ENCODE results near the gene ATP5F1D. TPM values are rescaled to one million over a fixed set of nuclear protein-coding genes. Genes with fewer than 3 reads are reported as not detected.

The ATP5F1D gene
- total RNA-seq, 2 experiments from 2014 or later, result 209 to 222 TPM

DNA sequence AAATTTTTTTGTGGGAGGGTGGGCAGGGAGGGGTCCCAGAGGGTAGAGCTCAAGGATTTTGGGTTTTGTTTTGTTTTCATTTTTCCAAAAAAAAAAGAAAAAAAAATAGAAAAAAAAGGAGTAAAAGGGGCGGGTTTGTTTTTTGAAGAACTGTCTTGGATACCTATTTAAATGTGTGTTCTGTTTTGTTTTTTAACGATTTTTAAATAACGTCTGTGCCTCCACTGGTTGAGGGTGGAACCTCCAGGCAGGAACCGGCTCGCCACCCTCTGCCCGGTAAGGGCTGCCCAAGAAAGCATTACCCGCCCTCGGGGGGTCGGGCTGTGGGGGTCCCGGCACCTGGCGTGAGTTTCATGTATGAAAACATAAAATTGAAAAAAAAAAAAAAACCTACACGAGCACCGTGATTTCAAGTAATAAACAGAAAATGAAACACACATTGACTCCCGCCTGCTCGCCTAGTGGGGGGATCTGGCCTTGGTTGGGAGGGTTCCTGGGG, 17.2 kb downstream of the ATP5F1D start:
- no peaks in the 10 kb centered on the region for H3K9me3 Mint-ChIP-seq (ENCODE audit: insufficient read depth)
- ChIA-PET POLR2A (interaction anchor here (0.6 to 6.9 kb wide), 6 partner anchors 10 to 1772 kb away, joined by 3 to 73 read pairs (median 4); partner anchors contain the start of genes CIRBP and FAM174C), CTCF (interaction anchor here (0.9 to 2.0 kb wide), 2 partner anchors 14 to 21 kb away, joined by 3 to 14 read pairs; no protein-coding TSS in a partner anchor)
- peaks cover 58% of the 10 kb centered on the region for H3K36me3 Mint-ChIP-seq (ENCODE audit: low read depth)
- H3K4me3 Mint-ChIP-seq, result peak overlapping the region; percentile 97
- no peak for ATAC-seq
- peaks cover 65% of the 10 kb centered on the region for H3K4me1 Mint-ChIP-seq (ENCODE audit: low read depth)
- no peaks in the 10 kb centered on the region for H3K27me3 Mint-ChIP-seq (ENCODE audit: low read depth)
- peak overlapping the region; percentile 92 for H3K27ac Mint-ChIP-seq
- no peak for DNase-seq

DNA sequence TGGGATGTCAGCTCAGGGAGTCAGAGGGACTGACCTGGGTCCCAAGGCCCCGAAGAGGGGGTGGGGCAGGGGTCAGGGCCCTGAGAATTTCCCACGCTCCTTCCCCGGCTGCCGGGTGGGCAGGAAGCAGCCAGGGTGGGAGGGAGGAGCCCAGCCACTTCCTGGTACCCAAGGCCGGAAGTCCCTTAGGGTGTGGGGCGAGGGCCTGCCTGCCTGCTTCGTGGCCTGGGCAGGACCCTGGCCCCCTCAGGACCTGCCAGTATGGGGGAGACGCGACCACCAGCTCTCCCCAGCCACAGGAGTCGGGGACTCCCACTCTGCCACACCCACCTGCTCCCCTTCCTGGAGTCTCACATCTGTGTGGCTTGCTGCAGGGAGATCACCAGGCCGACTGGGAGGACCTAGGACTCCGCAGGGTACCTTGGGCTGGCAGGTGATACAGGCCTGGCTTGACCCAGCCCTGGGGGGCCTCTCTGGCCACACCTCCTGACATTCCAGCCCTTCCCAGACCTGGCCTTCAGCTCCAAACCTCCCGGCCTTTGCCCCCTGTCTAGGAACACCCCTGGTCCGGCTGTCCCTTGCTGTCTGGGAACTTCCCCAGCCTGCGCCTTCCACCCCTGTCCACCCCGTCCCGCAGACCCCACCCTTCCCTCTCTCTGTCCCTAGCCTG, 17.8 kb downstream of the ATP5F1D start:
- Mint-ChIP-seq H3K4me3 (peak overlapping the region; percentile 97), H3K9me3 (ENCODE audit: insufficient read depth) (no peaks in the 10 kb centered on the region), H3K4me1 (ENCODE audit: low read depth) (peaks cover 68% of the 10 kb centered on the region), H3K27me3 (ENCODE audit: low read depth) (no peaks in the 10 kb centered on the region), H3K36me3 (ENCODE audit: low read depth) (peaks cover 57% of the 10 kb centered on the region), H3K27ac (peak overlapping the region; percentile 92)
- ATAC-seq, result peak; percentile 40
- ChIA-PET POLR2A (interaction anchor here (0.8 to 6.9 kb wide), 7 partner anchors 9 to 187 kb away, joined by 3 to 73 read pairs (median 3); partner anchors contain the start of genes CIRBP and FAM174C), CTCF (interaction anchor here (0.8 to 2.0 kb wide), 3 partner anchors 9 to 20 kb away, joined by 3 to 14 read pairs (median 3); no protein-coding TSS in a partner anchor)
- DNase-seq, result peak; percentile 84

DNA sequence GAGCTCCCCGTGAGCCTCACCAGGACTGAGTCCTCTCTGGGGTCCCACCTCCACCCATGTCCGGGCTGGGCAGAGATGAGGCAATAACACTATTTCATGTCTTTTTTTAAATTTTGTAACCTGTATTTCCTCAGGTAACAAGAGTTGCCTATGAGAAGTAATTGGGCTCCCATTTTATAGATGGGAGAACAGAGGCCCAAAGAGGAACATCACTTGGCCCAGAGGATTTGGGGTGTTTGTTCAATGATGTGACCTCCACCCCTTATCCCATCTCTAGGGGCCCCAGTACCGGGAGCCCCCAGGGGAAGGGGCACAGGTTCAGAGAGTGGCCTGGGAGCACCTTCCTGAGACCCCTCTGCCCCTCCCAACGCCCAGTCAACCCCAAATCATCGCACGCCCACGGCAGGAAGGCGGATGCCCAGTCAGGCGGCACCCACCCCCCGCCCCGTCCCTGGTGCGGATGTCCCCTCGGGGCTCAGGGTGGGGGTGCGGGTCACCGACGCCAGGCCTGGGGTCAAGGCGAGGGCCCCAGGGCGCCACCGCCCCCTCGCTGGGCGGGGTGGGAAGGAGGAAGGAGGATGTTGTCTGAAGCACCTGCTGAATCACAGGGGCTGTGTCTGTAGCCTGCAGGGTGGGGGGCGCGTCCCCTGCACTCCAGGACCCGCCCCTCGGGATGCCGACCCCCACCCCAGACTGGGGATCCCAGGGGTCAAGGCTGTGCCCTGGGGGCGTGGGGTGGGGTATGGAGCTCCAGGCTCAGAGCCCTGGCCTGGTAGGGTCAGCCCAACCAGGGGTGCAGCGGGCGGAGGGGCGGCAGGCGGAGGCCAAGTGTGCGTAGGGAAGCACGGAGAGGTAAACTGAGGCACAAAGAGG, 18.6 kb downstream of the ATP5F1D start:
- peak; percentile 13 for ATAC-seq
- ChIA-PET CTCF (interaction anchor here (0.8 to 2.0 kb wide), 2 partner anchors 8 to 16 kb away, joined by 3 to 14 read pairs; no protein-coding TSS in a partner anchor), POLR2A (interaction anchor here (0.8 to 6.9 kb wide), 8 partner anchors 7 to 148 kb away, joined by 3 to 73 read pairs (median 5); partner anchors contain the start of genes CIRBP and FAM174C)
- Mint-ChIP-seq H3K4me3 (peak overlapping the region; percentile 97), H3K27ac (peak overlapping the region; percentile 92), H3K4me1 (ENCODE audit: low read depth) (peaks cover 68% of the 10 kb centered on the region), H3K27me3 (ENCODE audit: low read depth) (no peaks in the 10 kb centered on the region), H3K36me3 (ENCODE audit: low read depth) (peaks cover 54% of the 10 kb centered on the region), H3K9me3 (ENCODE audit: insufficient read depth) (no peaks in the 10 kb centered on the region)
- peak; percentile 69 for DNase-seq

DNA sequence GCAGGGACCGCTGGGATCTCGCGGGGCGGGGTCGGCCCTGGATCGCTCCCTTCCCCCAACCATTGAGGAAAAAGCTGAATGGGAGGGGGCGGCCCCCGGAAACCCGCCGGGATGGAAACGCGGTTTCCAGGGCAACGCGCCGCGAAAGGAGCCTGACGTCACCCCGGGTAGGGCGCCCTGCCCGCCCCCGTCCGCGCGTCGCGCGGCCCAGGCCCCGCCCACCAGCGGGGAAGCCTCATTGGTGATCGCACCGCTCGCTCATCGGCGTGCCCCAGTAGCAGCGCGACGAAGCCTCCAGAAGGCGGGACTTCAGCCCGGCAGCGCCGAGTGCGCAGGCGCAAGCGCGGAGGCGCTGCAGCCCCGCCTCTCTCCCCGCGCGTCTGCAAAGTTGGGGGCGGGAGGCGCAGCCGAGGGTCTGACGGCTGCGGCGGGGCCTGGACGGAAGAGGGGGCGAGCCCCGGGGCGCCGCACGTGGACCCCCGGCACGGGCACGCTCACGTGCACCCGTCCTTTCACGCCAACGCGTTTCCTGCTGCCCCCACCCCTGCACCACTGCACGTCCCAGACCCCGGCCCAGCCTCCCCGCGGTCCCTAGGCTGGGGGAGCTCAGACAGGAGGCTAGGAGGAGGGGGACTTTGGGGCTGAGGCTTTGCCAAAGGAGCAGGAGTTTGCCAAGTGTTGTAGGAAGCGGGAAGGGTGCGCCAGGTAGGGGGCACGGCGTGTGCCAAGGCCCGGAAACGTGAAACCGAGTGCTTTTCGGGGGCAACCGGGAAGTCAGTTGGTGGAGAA, 19.4 kb downstream of the ATP5F1D start:
- Mint-ChIP-seq H3K4me1 (ENCODE audit: low read depth) (peaks cover 72% of the 10 kb centered on the region), H3K27me3 (ENCODE audit: low read depth) (no peaks in the 10 kb centered on the region), H3K9me3 (ENCODE audit: insufficient read depth) (no peaks in the 10 kb centered on the region), H3K36me3 (ENCODE audit: low read depth) (peaks cover 48% of the 10 kb centered on the region), H3K27ac (peak overlapping the region; percentile 97), H3K4me3 (peak overlapping the region; percentile 97)
- DNase-seq (peak; percentile 98), ATAC-seq (peak; percentile 78)
- CTCF ChIA-PET, result interaction anchor here (1.1 to 4.5 kb wide), 4 partner anchors 8 to 20 kb away, joined by 3 to 53 read pairs (median 3); partner anchors contain the start of gene ATP5F1D
- POLR2A ChIA-PET, result interaction anchor here (1.0 to 6.9 kb wide), 8 partner anchors 8 to 148 kb away, joined by 3 to 73 read pairs (median 6); partner anchors contain the start of genes CIRBP and FAM174C

- Mint-ChIP-seq H3K27me3 (ENCODE audit: low read depth) (no peaks in the 10 kb centered on the region), H3K4me3 (peak overlapping the region; percentile 97), H3K4me1 (ENCODE audit: low read depth) (peaks cover 72% of the 10 kb centered on the region), H3K9me3 (ENCODE audit: insufficient read depth) (no peaks in the 10 kb centered on the region), H3K36me3 (ENCODE audit: low read depth) (peaks cover 43% of the 10 kb centered on the region), H3K27ac (peak overlapping the region; percentile 97)
- ATAC-seq (peak; percentile 2), DNase-seq (peak; percentile 58)
- POLR2A ChIA-PET, result interaction anchor here (1.1 to 2.4 kb wide), 5 partner anchors 9 to 17 kb away, joined by 3 to 9 read pairs (median 6); partner anchors contain the start of gene FAM174C
- CTCF ChIA-PET, result interaction anchor here (0.8 to 4.5 kb wide), 5 partner anchors 8 to 58 kb away, joined by 3 to 53 read pairs (median 3); partner anchors contain the start of gene ATP5F1D
These were observed 19.9 kb downstream of the ATP5F1D start for GRCh38 chr19:1261538-1261797.

GRCh38 chr19:1261798-1262622, 20.5 kb downstream of the ATP5F1D start:
- H3K27me3 Mint-ChIP-seq (ENCODE audit: low read depth), result no peaks in the 10 kb centered on the region
- H3K4me3 Mint-ChIP-seq, result peak overlapping the region; percentile 97
- ChIA-PET CTCF (interaction anchor here (0.8 to 4.5 kb wide), 5 partner anchors 9 to 59 kb away, joined by 3 to 53 read pairs (median 3); partner anchors contain the start of gene ATP5F1D), POLR2A (interaction anchor here (1.1 to 2.4 kb wide), 5 partner anchors 9 to 18 kb away, joined by 3 to 9 read pairs (median 6); partner anchors contain the start of gene FAM174C)
- no peak for ATAC-seq
- peak overlapping the region; percentile 97 for H3K27ac Mint-ChIP-seq
- H3K4me1 Mint-ChIP-seq (ENCODE audit: low read depth), result peaks cover 69% of the 10 kb centered on the region
- H3K36me3 Mint-ChIP-seq (ENCODE audit: low read depth), result peaks cover 40% of the 10 kb centered on the region
- no peaks in the 10 kb centered on the region for H3K9me3 Mint-ChIP-seq (ENCODE audit: insufficient read depth)
- peak; percentile 55 for DNase-seq

DNA sequence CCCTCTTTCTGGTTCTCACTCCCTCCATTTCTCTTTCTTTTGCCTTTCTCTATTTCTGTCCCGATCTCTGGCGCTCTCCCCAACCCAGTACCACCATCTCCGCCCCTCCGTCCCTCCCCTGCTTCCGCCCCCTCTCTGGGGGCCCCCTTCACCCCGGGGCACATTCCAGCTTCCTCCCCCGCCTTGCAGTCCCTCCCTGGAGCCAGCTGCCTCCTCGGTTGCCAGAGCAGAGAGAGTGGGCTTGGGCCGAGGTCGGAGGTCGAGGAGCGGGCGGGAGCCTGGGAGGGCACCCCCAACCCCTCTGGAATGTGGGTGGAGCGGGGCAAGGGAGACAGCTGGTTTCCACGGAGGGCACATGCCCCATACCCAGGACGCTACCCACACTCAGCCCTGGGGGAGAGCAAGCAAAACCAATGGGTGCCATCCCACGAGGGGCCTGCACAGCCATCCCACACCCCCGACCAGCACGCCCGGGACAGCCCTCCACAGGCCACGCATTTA, 21.1 kb downstream of the ATP5F1D start:
- ATAC-seq (no peak), DNase-seq (no peak)
- Mint-ChIP-seq H3K4me3 (peak overlapping the region; percentile 64), H3K36me3 (ENCODE audit: low read depth) (peaks cover 35% of the 10 kb centered on the region), H3K4me1 (ENCODE audit: low read depth) (peaks cover 71% of the 10 kb centered on the region), H3K9me3 (ENCODE audit: insufficient read depth) (no peaks in the 10 kb centered on the region), H3K27ac (peak overlapping the region; percentile 72), H3K27me3 (ENCODE audit: low read depth) (peaks cover 2% of the 10 kb centered on the region)
- ChIA-PET CTCF (interaction anchor here (1.7 to 4.5 kb wide), 2 partner anchors 12 to 19 kb away, joined by 3 to 53 read pairs; no protein-coding TSS in a partner anchor), POLR2A (interaction anchor here (1.4 to 2.4 kb wide), 4 partner anchors 10 to 18 kb away, joined by 3 to 9 read pairs (median 6); no protein-coding TSS in a partner anchor)

- CTCF ChIA-PET, result interaction anchor here (4.5 kb wide), 1 partner anchor 19 kb away, joined by 53 read pairs; no protein-coding TSS in a partner anchor
- Mint-ChIP-seq H3K4me1 (ENCODE audit: low read depth) (peaks cover 71% of the 10 kb centered on the region), H3K27ac (peak overlapping the region; percentile 72), H3K36me3 (ENCODE audit: low read depth) (peaks cover 30% of the 10 kb centered on the region), H3K27me3 (ENCODE audit: low read depth) (peaks cover 2% of the 10 kb centered on the region), H3K9me3 (ENCODE audit: insufficient read depth) (no peaks in the 10 kb centered on the region), H3K4me3 (peak overlapping the region; percentile 39)
- DNase-seq (no peak), ATAC-seq (no peak)
- POLR2A ChIA-PET, result interaction anchor here (2.1 kb wide), 1 partner anchor 19 kb away, joined by 7 read pairs; no protein-coding TSS in a partner anchor
These were observed 21.6 kb downstream of the ATP5F1D start for GRCh38 chr19:1263188-1263587.

GRCh38 chr19:1264801-1265614, 23.5 kb downstream of the ATP5F1D start:
- ChIA-PET POLR2A (interaction anchor here (1.2 to 3.0 kb wide), 2 partner anchors 12 to 14 kb away, joined by 4 to 10 read pairs; no protein-coding TSS in a partner anchor), CTCF (interaction anchor here (4.5 to 5.2 kb wide), 2 partner anchors 21 kb away, joined by 53 to 606 read pairs; partner anchors contain the start of gene ATP5F1D)
- peaks cover 18% of the 10 kb centered on the region for H3K36me3 Mint-ChIP-seq (ENCODE audit: low read depth)
- peaks cover 61% of the 10 kb centered on the region for H3K4me1 Mint-ChIP-seq (ENCODE audit: low read depth)
- no peaks in the 10 kb centered on the region for H3K9me3 Mint-ChIP-seq (ENCODE audit: insufficient read depth)
- no peak for DNase-seq
- H3K27me3 Mint-ChIP-seq (ENCODE audit: low read depth), result peaks cover 2% of the 10 kb centered on the region
- peak overlapping the region; percentile 81 for H3K27ac Mint-ChIP-seq
- peak overlapping the region; percentile 51 for H3K4me3 Mint-ChIP-seq
- ATAC-seq, result no peak
